NB4 (cell line): Measurements from ENCODE around the gene AVL9.

ENCODE experiments used
- DNase-seq: peaks from one replicate; pipeline ENCODE4 v3.0.0; 2010; ENCODE audit warnings: low read depth
- H3K4me3 ChIP-seq: one replicate; pipeline ENCODE4 v1.5.1; 2011; ENCODE audit warnings: mild to moderate bottlenecking, low read depth, low read length, moderate library complexity
- MAX ChIP-seq: IDR thresholded peaks from 2 replicates; pipeline ENCODE4 v1.6.1; 2011; ENCODE audit warnings: low read depth, low read length
- MYC ChIP-seq: IDR thresholded peaks from 2 replicates; pipeline ENCODE4 v1.6.1; 2011; ENCODE audit warnings: low read depth, low read length
- POLR2A ChIP-seq: IDR thresholded peaks from 2 replicates; pipeline ENCODE4 v1.6.1; 2011; ENCODE audit warnings: mild to moderate bottlenecking; ENCODE audit not compliant: insufficient read length; ENCODE audit errors: extremely low read depth
- TF ChIP-seq, protein P1 (sequence below): IDR thresholded peaks from one replicate; pipeline ENCODE4 v1.5.1; 2012; ENCODE audit warnings: low read depth, low read length

AVL9 gene

GRCh38 chr7:32511791-32512190 is 16.5 kb downstream of the AVL9 start:
- no peak for DNase-seq
- TF ChIP-seq MAX: no peak
- no peak for TF ChIP-seq MYC
- TF ChIP-seq POLR2A: no peak
- TF ChIP-seq, protein P1, sequence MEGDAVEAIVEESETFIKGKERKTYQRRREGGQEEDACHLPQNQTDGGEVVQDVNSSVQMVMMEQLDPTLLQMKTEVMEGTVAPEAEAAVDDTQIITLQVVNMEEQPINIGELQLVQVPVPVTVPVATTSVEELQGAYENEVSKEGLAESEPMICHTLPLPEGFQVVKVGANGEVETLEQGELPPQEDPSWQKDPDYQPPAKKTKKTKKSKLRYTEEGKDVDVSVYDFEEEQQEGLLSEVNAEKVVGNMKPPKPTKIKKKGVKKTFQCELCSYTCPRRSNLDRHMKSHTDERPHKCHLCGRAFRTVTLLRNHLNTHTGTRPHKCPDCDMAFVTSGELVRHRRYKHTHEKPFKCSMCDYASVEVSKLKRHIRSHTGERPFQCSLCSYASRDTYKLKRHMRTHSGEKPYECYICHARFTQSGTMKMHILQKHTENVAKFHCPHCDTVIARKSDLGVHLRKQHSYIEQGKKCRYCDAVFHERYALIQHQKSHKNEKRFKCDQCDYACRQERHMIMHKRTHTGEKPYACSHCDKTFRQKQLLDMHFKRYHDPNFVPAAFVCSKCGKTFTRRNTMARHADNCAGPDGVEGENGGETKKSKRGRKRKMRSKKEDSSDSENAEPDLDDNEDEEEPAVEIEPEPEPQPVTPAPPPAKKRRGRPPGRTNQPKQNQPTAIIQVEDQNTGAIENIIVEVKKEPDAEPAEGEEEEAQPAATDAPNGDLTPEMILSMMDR: no peak
- no peak overlapping the region for H3K4me3 ChIP-seq

DNA sequence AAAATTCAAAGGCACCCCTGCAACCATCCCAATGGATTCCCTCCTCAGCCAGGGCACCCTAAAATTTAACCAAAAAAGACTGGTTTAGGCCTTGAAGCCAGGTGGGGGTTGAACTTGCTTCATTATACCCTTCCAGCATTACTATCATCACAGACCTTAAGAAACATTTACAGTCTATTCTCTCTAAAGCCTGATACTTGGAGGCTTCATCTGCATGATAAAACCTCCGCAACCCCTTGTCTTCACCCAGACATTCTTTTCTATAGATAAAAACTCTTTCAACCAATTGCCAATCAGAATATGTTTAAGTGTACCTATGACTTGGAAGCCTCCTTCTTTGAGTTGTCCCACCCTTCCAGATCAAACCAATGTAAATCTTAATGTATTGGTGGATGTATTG is 17.9 kb downstream of the AVL9 start:
- TF ChIP-seq POLR2A: no peak
- no peak for TF ChIP-seq MYC
- TF ChIP-seq, protein P1: no peak
- no peak for TF ChIP-seq MAX
- no peak for DNase-seq
- H3K4me3 ChIP-seq: no peak overlapping the region

- no peak overlapping the region for H3K4me3 ChIP-seq
- TF ChIP-seq POLR2A (no peak), MAX (no peak), MYC (no peak)
- TF ChIP-seq, protein P1: no peak
- no peak for DNase-seq
Measured at GRCh38 chr7:32515890-32516550, 20.7 kb downstream of the AVL9 start.

DNA sequence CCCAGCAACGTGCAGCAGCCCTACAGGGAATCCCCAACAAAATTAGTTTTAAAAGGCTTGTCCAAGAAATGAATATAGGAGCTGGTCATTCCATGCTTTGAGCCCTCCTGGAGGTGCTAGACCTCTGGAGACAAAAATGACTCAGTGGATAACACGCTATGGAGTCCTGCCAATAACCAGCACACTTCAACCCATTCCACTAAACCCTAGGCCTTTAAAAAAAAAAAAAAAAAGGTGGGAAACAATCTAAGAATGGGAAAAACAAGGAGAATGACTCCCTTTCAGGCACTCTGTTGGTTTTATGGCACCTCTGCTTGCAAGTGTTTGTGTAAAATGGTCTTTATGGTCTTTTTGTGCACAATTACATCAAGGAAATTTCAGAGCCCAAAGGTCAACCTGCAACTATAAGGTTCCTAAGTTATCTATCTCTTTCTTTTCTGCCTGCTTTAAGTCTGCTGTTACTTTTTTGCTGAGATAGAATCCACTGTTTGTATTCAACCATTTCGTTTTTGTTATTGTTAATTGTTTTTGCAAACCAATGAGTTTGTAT is 21.3 kb downstream of the AVL9 start:
- TF ChIP-seq MAX (no peak), POLR2A (no peak), MYC (no peak)
- TF ChIP-seq, protein P1: no peak

DNA sequence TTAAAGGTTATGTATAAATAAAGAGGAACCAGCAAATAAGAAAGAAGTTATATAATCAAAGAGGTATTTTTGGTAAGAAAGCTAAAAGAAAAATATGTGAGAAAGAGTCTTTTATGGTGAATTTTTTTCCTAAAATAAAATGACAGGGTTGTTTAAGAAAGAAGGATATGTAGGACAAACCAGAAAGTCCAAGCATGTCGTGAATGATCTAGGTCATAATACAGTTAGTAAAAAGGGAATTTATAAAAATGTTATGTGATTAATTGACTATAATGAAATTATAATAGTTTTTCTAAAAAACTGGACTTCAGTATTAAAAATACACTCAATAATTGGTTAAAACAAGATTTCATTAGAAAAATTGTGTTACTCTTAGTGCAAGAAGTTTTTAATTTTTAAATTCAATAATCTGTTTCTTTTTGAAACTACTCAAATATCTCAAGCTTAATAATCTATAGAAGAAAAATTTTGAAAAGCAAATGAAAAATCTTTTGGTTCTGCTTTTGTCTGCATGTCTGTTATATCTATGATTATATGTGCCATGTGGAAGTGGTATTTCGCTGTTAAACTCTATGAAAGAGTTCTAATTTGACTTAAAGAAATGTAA is 23.3 kb downstream of the AVL9 start:
- TF ChIP-seq, protein P1: no peak
- TF ChIP-seq POLR2A (no peak), MAX (no peak), MYC (no peak)
- H3K4me3 ChIP-seq: no peak overlapping the region
- DNase-seq: peak; percentile 80

More for the DNA sequence above, 21.3 kb downstream of the AVL9 start:
- DNase-seq: no peak
- H3K4me3 ChIP-seq: no peak overlapping the region
